Prostate gland (tissue), 2 donors: Measurements from ENCODE around the gene MNAT1.

Source experiments
- CTCF ChIP-seq, 4 experiments: fragments of 200-600 bp in 2 of 4; fragments of 450-650 bp in 2 of 4; sonication (generic) in 2 of 4; IDR thresholded peaks; 1 replicate in 3 of 4; 2 replicates in 1 of 4; pipeline ENCODE4 v1.5.1; 2016 to 2019; ENCODE audit warnings: antibody characterized with exemption in 4 of 4, mild to moderate bottlenecking in 2 of 4, moderate library complexity in 2 of 4
- POLR2AphosphoS5 ChIP-seq: sonication (generic); formaldehyde crosslinking; IDR thresholded peaks from one replicate; pipeline ENCODE4 v1.6.1; 2017; ENCODE audit warnings: antibody characterized with exemption

GRCh38 chr14:60710494-60710893 is 24.1 kb upstream of the MNAT1 start:
- TF ChIP-seq POLR2AphosphoS5 = no peak
- no peak for TF ChIP-seq CTCF (IDR thresholded peaks at IDR 0.05)
